AG04449 (cell line): Measurements from ENCODE around the gene CPHXL2.

ENCODE experiments used
- CTCF ChIA-PET: fragments of 350-600 bp; formaldehyde crosslinking; extraction: SDS; loops from one replicate; lab custom pipeline; 2021; ENCODE audit warnings: antibody characterized with exemption; lab: Yijun Ruan, JAX
- POLR2A ChIA-PET: fragments of 400-600, 350-600 bp; formaldehyde crosslinking; extraction: SDS; loops from one replicate; lab custom pipeline; 2020; ENCODE audit warnings: antibody characterized with exemption, inconsistent platforms; lab: Yijun Ruan, JAX
- DNase-seq: peaks from one replicate; pipeline ENCODE4 v3.0.0-alpha.2; 2010; ENCODE audit warnings: low read depth, low spot score
- H3K4me3 ChIP-seq: 2 replicates; pipeline ENCODE4 v1.5.1; 2011; ENCODE audit warnings: low read depth, mild to moderate bottlenecking, control low read depth, low read length
- TF ChIP-seq, protein P1 (sequence below): IDR thresholded peaks from one replicate; pipeline ENCODE4 v1.5.1; 2011; ENCODE audit warnings: mild to moderate bottlenecking, moderate library complexity, low read length, control low read depth, inconsistent platforms; ENCODE audit not compliant: insufficient read depth; ENCODE audit errors: missing control alignments

The CPHXL2 gene

DNA sequence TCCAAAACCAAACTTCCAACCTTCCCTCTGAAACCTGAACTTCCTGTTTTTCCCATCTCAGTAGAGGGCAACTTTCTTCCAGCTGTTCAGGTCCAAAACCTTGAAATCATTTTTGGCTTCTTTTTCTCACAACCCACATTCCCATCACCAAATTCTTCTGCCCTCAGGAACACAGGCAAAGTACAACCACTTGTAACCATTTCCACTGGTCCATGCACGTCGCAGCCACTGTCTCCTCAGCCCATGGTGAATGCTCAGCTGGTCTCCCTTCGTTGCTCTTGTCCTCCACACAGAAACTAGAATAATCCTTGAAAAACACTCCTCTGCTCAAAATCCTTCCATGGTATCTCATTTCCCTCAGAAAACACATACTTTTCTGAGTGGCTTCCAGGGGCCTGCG is 50.0 kb downstream of the CPHXL2 start:
- no peak for DNase-seq
- CTCF ChIA-PET, result interaction anchor here (0.8 to 1.2 kb wide), 2 partner anchors 162 to 427 kb away, joined by 3 read pairs; partner anchors contain the start of gene TMEM170A
- no peak overlapping the region for H3K4me3 ChIP-seq
- POLR2A ChIA-PET, result interaction anchor here (0.6 kb wide), 1 partner anchor 1561 kb away, joined by 4 read pairs; no protein-coding TSS in a partner anchor
- TF ChIP-seq, protein P1, sequence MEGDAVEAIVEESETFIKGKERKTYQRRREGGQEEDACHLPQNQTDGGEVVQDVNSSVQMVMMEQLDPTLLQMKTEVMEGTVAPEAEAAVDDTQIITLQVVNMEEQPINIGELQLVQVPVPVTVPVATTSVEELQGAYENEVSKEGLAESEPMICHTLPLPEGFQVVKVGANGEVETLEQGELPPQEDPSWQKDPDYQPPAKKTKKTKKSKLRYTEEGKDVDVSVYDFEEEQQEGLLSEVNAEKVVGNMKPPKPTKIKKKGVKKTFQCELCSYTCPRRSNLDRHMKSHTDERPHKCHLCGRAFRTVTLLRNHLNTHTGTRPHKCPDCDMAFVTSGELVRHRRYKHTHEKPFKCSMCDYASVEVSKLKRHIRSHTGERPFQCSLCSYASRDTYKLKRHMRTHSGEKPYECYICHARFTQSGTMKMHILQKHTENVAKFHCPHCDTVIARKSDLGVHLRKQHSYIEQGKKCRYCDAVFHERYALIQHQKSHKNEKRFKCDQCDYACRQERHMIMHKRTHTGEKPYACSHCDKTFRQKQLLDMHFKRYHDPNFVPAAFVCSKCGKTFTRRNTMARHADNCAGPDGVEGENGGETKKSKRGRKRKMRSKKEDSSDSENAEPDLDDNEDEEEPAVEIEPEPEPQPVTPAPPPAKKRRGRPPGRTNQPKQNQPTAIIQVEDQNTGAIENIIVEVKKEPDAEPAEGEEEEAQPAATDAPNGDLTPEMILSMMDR, result no peak

DNA sequence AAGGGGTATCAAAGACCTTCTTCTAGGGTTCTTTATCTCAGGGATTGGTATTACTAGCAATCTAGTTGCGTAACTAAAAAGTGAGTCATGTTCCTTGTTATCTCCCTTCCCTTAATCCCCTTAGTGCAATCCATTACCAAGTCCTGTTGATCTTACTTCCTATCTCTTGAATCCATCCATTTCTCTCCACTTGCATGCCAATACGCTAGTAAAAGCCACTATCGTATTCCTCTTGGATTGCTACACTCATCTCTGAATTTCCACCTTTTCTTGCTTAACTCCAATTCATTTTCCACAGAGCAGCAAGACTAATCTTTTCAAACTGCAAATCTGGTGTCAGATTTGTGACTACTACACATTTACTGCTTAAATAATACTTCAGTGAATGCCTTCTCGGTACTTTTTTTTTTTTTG is 51.9 kb downstream of the CPHXL2 start:
- TF ChIP-seq, protein P1, result no peak
- no peak overlapping the region for H3K4me3 ChIP-seq
- ChIA-PET POLR2A (no interaction called here), CTCF (no interaction called here)
- no peak for DNase-seq

DNA sequence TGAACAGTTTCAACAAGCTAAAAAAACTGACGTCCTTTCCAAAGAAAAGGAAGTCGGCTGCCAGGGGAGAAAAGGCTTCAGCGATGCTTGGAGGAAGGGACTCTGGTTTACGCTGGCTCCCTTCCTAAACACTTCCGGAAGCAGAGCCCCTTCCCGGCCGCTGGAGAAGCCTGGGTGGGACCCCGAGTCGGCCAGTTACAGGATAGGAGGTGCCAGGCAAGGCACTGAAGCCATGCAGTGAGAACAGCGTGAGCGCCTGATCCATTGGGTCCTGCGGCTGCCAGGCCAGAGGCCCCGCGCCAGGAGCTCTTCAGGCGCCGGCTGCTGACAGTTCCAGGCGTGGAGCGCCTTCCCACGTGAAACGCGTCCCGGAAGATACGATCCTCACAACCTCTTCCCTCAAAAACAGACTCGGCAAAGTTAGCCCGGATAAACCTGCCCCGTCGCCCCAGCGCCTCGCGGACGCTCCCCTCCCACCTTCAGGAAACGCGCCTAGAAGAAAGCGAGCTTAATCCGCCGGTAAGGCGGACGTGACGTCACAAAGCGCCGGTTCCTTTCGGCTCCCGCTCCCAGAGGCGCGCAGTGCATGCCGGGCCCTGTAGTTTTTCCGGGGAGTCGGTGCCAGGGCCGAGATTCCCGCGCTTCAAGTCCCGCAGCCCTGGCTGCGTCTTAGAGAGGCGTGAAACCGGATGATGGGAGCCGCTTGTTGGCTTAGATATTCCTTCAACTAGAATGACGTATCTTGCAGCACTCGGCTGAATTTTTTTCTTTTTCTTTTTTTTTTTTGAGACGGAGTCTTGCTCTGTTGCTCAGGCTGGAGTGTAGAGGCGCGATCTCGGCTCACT is 53.8 kb downstream of the CPHXL2 start, which contains the start of gene ADAT1:
Gene ADAT1, minus strand, starts transcription at position 521 of the 845 bp plus-strand sequence. CDS start 2,482 bp downstream, outside the sequence.
- peak within 1 kb of the TSS; percentile 86 for H3K4me3 ChIP-seq
- CTCF ChIA-PET, result interaction anchor here (0.8 to 6.7 kb wide), 16 partner anchors 8 to 424 kb away, joined by 3 to 61 read pairs (median 8); partner anchors contain the start of genes KARS1, TERF2IP and TMEM170A
- POLR2A ChIA-PET, result interaction anchor here (0.6 to 1.6 kb wide), 7 partner anchors 10 to 106 kb away, joined by 3 to 5 read pairs (median 4); partner anchors contain the start of gene TERF2IP
- DNase-seq, result peak; percentile 87
- TF ChIP-seq, protein P1, result no peak

DNA sequence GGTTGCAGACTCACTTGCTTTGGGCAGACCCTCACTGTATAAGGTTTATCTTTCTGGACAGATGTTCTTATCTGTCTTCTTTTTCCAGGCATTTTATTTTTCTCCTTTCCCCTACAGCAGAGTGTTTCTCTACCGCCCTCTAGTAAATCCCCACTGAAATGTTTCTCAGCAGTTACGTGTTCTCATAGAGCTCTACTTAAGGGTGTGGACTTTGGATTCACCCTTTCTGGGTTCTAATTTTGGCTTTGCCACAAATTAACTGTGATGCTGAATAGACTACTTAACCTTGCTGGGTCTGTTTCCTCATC is 55.7 kb downstream of the CPHXL2 start:
- CTCF ChIA-PET, result interaction anchor here (0.9 to 6.7 kb wide), 26 partner anchors 9 to 424 kb away, joined by 3 to 61 read pairs (median 5); partner anchors contain the start of genes KARS1, TERF2IP and TMEM170A
- DNase-seq, result no peak
- POLR2A ChIA-PET, result no interaction called here
- TF ChIP-seq, protein P1, result peak; percentile 35
- no peak overlapping the region for H3K4me3 ChIP-seq

DNA sequence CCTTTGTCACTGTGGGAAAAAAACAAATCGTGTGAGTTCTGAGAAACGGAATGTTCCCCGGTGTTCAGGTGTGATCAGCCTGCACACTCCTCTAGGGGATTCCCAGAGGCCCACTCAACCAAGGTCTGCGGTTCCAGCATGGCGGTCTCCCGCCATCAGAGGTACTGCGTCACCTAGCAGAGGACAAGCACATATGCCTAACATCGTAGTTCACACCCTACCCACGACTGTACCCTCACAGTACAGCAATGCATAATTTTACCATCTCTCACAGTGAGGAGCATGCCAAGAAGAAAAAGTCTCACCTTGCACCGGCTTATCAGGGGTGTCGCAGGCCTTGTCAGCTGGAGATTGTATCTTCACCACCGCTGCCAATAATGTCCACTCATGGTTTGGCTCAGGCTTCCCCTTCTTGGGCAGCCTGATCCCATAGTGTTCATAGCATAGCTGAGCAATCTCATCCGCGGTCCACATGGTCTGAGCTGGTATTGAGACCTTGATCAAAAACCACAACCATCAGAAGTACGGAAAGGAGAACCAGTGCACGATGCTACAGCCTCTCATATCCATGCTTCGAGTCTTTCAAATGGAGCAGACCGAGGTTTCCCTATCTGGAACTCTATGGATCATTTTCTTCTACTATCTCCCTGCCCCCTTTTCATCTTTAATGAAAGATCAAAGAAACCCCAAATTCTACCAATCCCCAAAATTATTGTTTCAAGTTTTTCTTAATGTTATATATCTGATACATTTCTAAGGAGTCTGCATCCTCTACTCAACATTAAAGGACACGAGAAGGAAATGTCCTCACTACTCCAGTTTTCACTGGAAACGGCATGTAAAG is 56.3 kb downstream of the CPHXL2 start:
- POLR2A ChIA-PET, result no interaction called here
- TF ChIP-seq, protein P1, result no peak
- H3K4me3 ChIP-seq, result no peak overlapping the region
- DNase-seq, result no peak
- CTCF ChIA-PET, result interaction anchor here (1.0 to 6.7 kb wide), 15 partner anchors 8 to 423 kb away, joined by 3 to 61 read pairs (median 5); partner anchors contain the start of genes KARS1, TERF2IP and TMEM170A

DNA sequence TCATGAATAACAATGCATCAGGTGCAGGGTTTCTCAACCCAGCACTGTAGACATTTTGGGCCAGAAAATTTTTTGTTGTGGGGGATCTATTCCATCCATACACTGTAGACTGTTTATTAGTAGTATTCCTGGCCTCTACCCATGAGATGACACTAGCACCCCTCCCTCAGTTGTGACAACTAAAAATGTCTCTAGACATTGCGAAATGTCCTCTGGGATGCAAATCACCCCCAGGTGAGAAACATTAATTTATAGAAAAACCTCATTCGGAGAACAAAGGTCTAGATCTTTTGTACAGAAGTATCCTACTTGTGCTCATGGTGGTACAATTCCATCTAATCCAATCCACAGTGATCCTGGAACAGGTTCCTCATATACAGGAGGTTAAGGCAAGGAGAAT is 58.0 kb downstream of the CPHXL2 start:
- no peak overlapping the region for H3K4me3 ChIP-seq
- DNase-seq, result no peak
- CTCF ChIA-PET, result interaction anchor here (1.1 to 6.7 kb wide), 4 partner anchors 98 to 155 kb away, joined by 3 to 61 read pairs (median 8); no protein-coding TSS in a partner anchor
- POLR2A ChIA-PET, result no interaction called here
- TF ChIP-seq, protein P1, result no peak
